GM12874 (cell line): ENCODE data around the gene FBXO7.

ENCODE experiments used
- CTCF ChIP-seq: IDR thresholded peaks from 2 replicates; pipeline ENCODE4 v1.5.1; 2011; ENCODE audit warnings: low read depth, mild to moderate bottlenecking, control low read depth, low read length, moderate library complexity; ENCODE audit not compliant: insufficient read depth

Gene FBXO7

DNA sequence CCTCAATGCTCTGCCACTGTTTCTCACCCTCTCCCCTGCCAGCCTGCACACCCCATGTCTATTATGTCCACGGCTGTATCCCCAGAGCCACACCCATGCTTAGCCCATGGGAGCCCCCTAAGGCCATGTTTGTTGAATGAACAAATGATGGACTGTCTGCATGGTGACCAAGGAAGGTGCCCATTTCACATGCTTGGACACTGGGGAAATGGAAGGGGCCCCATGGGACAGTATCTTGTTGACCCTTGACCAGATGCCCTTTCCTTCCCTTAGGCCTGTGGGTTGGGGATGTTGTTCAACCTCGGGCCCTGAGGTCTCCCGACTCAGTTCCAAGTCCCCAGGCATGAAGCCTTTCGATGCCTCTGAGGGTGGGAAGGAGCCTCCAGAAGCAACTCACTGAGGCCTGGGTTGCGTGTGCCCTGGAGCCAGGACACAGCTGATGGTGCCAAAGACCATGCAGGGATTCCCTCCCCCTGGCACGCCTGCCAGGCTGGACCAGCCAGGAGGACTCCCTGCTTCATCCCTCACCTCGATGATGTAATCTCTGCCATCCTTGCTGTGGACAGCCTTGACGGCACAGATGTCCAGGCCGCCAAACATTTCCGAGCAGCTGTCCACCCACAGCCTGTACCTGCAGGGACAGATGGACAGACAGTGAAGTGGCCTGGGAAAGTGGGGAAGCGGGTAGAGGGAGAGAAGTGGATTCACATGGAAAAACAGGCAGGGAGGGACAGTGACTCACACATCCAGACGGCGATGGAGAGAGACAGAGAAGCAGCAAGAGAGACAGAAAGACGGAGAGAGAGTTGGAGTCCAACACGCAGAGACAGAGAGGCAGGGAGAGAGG, 58.9 kb downstream of the FBXO7 start:
- no peak for TF ChIP-seq CTCF

DNA sequence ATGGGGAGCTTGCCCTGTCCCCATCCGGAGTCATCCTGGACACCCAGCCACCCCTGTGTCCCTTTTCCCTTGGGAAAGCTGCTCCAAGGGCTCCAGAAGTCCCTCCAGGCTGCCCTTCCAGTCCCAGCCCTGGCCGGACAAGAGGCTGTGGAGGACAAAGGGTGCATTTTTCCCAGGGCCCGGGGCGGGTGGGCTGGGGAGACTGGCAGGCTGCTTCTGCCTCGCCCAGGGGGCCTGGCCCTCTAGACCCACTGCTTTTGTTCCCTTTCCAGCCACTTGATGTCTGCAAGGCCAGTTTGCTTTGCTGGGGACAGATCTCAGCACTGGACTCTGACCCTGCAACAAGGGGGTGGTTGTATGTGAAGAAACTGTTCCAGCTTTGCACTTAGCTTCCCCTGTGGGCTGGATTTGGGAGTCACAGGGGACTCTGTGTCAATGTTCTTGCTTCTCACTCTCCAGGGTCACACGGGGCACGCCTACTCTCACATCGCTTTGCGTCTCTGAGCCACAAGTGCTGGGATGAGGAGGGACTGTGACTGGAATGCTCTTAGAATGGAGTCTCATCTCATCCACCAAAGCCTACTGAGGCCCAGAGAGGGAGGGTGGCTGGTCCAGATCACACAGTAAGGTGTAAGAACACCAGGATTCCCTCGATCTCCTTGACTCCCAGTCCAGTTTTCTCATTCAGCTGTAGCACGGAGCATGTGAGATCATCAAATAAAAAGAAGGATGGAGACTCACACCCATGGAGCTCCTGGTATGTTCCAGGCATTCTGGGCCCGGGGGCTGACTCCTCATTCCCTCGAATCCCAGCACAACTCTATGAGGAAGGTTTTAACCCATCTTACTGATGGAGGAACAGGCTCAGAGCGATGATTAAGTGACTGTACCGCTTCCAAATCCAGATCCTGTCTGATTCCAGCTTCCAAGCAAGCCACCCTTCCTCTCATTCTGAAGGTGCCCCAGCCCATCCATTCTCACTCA, 59.9 kb downstream of the FBXO7 start:
- no peak for TF ChIP-seq CTCF

- TF ChIP-seq CTCF, result no peak
Measured at GRCh38 chr22:32535531-32536190, 61.0 kb downstream of the FBXO7 start.

GRCh38 chr22:32536352-32536751, 61.7 kb downstream of the FBXO7 start:
- TF ChIP-seq CTCF, result no peak

- TF ChIP-seq CTCF, result no peak
Measured at GRCh38 chr22:32538521-32538920, 63.9 kb downstream of the FBXO7 start.

- TF ChIP-seq CTCF, result no peak
Measured at GRCh38 chr22:32539631-32540421, 65.2 kb downstream of the FBXO7 start.
